NCI-H460 (cell line): Measurements from ENCODE around the gene SLC17A2. TPM values are rescaled to one million over a fixed set of nuclear protein-coding genes. Genes with fewer than 3 reads are reported as not detected.
"Not testable (repeated sequence)": the region's sequence is repeated elsewhere in the genome, so short reads cannot be mapped to it uniquely, and the experiment has no call there.

ENCODE experiments used
- DNase-seq: peaks from one replicate; pipeline ENCODE4 v3.0.0-alpha.2; 2016; ENCODE audit warnings: low read depth; ENCODE audit errors: extremely low read depth
- total RNA-seq: library from RNA; depleted of rRNA; stranded (reverse); fragments of >200 nt; shearing (Covaris generic); gene quantifications from 2 replicates; pipeline ENCODE4 v1.2.3, GENCODE V29; 2014

Gene SLC17A2
- total RNA-seq, 1 experiment from 2014 or later: not detected

DNA sequence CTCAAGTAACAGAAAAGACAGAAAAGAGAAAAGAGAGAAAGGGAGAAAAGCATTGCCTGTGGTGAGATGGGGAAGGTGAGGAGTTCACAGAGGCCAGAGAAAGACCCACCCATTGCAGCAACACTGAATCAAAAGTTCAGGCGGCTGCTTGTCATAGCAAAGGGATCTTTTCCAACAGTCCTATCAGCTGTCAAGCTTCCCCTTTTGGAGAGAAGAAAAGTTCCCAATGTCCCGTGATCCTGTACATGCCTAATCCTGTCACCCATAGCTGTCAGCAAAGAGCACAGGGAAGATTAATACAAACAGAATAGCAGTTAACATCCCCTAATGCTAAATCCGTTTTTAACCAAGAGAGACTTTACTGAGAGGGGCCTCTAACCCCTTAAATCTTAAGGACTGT is 23.2 kb upstream of the SLC17A2 start:
- DNase-seq: no peak

DNA sequence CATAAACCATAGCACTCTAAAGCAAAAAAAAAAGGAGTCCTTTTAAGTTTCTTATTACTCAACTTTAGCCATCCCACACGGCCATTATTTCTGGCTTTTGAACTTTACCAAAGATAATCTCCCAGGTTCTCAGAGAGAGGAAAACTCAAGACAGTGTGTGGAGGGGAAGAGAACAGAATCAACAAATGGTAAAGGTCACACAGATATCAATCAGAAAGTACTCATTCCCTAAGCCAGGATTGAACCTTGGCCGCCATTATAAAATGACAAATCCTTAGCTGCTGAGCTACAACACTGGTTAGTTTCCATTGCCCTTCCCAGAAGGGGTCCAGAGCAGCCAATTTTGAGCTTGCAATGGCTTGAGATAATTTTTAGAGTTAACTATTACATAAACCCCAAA is 22.0 kb upstream of the SLC17A2 start:
- DNase-seq: no peak

DNA sequence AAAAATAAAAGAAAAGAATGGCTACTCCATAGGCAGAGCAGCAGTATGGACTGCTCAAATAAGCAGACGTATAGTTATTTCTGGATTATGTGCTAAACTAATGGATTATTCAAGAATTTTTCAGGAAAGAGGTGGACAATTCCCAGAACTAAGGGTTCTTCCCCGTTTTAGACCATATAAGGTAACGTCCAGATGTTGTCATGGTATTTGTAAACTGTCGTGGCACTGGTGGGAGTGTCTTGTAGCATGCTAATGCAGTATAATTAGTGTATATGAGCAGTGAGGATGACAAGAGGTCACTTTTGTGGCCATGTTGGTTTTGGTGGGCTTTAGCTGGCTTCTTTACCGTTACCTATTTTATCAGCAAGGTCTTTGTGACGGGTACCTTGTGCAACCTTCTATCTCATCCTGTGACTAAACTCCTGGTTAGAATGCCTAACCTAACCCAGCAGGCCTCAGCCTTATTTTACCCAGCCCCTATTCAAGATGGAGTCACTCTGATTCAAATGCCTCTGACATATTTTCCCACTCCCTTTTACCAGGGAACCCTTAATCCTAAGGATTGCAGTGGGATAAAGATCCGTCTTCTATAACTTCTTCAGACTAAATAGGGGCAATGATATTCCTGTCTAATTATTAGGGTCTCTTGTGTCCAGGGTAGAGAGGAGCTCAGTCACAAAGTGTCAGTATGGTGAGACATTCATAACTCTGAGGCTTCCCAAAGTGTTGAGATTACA is 21.0 kb upstream of the SLC17A2 start:
- no peak for DNase-seq

DNA sequence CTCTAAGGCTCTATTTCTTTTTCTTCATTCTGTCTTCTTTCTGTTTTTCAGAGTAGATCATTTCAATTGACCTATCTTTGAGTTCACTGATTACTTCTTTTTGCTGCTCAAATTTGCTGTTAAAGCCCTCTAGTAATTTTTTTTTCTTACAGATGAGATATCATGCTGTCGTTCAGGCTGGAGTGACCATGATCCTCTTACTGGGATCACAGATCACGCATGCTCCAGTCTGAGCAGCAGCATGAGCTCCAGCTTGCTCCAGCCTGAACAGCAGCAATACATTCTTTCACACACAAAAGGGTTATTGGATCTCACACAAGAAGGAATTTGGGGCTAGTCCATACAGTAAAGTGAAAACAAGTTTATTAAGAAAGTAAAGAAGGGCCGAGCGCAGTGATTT is 19.8 kb upstream of the SLC17A2 start:
- DNase-seq: no peak

DNA sequence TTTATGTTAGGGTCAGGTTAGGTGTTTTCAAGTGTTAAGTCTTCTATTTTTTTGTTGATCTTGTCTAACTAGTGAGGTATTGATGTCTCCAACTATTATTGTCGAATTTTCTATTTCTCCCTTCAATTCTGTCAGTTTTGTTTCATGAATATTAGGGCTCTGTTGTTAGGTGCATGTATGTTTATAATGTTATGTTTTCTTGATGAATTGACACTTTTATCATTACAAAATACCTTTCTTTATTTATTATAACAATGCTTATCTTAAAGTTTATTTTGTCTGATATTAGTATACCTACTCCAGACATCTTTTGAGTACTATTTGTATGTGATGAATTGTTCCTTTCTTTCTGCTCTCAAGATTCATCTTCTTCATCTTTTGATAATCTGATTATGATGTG is 19.2 kb upstream of the SLC17A2 start:
- no peak for DNase-seq

DNA sequence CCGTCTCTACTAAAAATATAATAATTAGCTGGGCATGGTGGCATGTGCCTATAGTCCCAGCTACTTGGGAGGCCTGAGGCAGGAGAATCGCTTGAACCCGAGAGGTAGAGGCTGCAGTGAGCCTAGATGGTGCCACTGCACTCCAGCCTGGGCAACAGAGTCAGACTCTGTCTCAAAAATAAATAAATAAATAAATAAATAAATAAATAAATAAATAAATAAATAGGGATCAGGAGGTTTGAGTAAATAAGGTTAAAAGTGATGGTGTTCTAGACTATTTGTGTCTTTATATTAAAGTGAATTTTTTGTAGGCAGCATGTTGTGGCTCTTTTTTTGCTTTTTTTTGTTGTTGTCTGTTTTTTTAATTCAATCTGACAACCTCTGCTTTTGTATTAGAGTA is 17.0 kb upstream of the SLC17A2 start:
- DNase-seq: not testable (repeated sequence)

DNA sequence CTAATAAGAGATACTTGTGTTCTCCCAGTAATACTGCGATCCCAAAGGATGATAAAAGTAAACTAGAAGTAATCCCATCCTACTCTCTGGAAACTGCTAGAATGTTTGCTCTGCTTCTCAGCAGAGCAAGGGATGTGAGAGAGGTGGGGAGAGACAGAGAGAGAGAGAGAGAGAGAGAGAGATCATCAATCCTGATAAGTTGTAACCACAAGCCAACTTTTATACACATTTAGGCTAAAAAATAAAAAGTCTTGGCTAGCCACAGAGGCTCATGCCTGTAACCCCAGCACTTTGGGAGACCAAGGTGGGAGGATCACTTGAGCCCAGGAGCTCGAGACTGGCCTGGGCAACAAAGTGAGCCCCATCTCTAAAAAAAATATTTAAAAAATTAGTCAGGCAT is 16.1 kb upstream of the SLC17A2 start:
- no peak for DNase-seq

DNA sequence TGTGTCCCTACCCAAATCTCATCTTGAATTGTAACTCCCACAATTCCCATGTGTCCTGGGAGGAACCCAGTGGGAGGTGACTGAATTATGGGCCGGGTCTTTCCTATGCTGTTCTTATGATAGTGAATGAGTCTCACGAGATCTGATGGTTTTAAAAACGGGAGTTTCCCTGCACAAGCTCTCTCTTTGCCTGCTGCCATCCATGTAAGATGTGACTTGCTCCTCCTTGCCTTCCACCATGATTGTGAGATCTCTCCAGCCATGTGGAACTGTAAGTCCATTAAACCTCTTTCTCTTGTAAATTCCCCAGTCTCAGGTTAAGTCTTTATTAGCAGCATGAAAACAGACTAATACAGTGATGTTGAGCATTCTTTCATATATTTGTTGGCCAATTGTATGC is 15.2 kb upstream of the SLC17A2 start:
- not testable (repeated sequence) for DNase-seq

DNA sequence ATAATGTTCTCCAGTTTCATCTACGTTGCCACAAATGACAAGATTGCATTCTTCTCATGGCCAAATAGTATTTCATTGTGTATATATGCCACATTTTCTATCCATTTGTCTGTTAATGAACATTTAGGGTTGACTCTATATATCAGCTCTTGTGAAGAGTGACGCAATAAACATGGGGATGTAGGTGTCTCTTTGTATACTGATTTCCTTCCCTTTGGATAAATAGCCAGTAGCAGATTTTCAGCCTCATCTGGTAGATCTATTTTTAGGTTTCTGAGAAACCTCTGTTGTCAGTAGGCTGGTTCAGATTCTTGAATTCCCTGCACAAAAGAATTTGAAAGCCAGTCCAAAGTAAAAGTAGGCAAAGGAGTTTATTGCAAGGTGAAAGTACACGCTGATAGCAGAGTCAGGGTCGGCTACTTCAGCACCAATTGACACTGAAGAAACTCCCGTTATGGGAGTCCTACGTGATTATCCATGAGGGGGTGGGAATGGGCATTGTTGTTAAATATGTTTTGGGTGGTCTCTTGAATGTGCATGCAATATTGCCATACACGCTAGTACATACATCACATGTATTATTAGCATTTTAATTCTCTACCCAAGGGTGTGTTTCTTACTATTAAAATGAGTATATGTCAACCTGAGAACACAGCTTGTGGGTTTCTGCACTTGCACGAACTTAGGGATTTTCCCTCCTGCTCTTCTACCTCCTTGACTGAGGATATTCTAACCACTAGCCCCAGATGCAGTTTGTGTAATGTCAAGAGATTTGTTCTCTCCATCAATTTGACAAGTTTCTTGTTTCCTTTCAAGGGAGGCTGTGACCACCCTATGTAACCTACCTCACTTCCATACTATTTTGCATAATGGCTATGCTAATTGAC is 14.4 kb upstream of the SLC17A2 start:
- no peak for DNase-seq

DNA sequence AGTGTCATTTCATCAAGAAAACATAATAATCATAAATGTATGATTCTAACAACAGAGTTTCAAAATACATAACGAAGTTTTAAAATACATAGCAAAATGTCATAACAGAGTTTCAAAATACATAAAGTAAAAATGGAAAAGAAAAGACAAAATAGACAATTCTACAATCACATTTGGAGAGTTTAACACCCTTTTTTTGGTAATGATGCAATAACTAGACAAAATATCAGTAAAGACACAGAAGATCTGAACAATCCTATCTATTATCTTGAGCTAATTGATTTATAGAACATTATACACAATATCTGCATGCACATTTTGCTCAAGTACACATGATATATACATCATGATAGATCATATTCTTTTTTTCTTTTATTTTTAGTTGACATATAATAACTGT is 13.4 kb upstream of the SLC17A2 start:
- DNase-seq: no peak

DNA sequence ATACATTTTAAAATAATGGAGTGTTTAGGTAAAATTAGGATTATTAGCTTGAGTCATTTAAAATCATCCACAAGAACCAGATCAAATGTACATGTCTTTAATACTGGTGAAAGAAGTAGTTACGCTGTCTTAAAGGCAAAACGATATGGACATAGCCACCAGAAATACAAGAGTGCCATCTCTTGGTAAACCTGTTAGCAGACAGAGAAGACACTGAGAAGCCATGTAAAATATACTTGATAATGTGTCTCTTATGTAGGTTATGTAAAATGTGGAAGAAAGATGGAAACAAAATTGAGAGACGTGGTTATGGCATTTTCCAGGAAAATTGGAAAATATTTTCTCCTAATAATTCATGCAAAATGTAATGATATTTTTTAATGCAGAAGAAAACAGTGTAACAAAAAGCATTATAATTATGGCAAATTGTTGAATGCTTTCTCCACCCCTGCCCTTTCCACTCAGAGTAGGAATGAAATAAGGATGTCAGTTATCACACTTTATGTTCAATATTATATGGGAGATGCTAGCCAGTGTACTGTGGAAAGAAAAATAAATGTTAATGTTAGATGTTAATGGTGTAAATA is 12.2 kb upstream of the SLC17A2 start:
- DNase-seq: peak; percentile 45

DNA sequence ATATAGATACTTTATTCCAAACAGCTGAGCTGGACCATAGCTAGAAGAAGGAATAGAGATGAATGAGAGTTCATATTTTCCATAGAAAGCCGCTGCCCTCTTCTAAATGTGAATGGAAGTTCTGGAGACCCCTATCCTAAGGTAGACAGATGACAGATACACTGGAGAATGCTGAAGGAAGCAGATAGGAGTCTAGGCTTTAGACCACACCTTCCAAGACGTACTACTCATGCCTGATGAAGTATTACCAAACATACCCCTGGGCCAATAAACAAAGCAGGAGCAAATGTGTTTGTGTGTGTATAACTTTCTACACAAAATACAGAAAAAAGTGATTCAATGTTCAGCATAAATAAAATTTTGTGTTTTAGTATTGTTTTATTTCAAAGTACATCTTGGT is 9.1 kb upstream of the SLC17A2 start:
- no peak for DNase-seq

DNA sequence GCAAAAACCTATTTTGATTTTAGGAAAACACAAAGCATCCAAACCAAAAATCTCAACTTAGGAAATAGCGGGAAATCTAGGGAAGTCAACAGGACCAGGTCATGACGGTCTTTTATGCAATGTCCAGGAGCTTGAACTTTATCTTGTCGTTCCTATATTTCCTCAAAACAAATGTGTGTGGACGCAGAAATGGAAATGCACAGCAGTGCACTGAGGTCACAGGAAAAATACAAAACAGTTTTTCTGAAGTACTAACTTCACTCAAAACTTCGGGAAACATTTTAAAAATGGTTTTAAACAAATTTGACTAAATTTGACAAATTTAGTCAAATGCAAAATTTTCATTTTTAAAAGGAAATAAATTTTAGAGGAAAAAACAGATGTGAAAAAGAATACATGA is 5.5 kb upstream of the SLC17A2 start:
- DNase-seq: no peak

DNA sequence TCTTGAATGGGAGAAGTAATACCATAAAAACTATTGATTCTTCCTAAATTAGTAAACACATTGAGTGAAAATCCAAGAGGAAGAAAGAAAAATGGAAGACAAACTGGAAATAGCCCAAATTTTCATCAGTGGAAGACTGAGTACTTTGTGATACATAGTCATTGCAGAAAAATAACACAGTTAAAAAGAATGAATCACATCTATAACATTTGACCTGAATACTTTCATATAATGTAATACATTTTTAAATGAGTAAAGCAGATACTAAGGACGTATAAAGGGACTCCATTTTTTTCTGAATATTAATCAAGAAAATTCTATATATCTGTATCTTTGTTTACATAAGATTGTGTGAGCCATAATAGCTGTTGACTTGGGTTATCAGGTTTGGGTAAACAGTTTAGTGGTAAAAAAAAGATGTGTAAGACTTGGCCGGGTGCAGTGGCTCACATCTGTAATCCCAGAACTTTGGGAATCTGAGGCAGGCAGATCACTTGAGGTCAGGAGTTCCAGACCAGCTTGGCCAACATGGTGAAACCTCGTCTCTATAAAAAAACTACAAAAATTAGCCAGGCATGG is 4.3 kb upstream of the SLC17A2 start:
- DNase-seq: no peak

DNA sequence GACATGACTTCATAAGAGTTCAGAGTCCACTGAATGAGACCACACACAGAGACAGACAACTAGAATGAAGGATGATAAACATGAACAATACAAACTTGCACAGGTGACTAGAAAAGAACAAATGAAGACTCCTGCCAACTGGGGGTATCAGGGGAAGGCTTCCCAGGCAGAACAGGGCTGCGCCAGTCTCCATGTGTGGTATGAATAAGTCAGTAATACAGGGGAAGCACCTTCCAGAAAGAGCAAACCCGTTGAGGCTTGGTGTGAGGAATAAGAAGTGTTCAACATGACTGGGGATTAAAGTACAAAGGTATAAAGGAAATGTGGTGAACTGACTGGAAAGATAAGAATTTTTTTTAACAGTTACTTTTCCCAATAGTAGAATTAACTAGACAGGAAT is 3.7 kb upstream of the SLC17A2 start:
- no peak for DNase-seq

DNA sequence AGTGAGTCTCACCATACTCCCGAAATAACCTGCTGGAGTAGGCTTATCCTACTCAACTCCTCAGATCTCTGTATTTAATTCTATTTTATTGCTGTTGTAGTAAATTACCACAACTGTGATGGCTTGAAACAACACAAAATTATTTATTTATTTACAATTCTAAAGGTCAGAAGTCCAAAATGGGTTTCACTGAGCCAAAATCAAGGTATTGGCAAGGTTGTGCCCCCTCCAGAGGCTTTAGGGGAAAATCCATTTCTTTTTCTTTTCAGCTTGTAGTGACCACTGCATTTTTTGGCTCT is 869 bp upstream of the SLC17A2 start:
- DNase-seq: no peak

DNA sequence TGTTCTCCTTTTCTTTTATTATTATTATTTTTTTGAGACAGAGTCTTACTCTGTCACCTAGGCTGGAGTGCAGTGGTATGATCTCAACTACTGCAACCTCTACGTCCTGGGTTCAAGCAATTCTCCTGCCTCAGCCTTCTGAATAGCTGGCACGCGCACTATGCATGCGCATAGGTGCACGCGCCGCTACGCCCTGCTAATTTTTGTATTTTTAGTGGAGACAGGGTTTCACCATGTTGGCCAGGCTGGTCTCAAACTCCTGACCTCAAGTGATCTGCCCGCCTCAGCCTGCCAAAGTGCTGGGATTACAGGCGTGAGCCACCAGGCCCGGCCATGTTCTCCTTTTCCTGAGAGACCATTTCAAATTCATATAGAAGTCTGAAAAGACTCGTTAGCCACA is 706 bp downstream of the SLC17A2 start:
- not testable (repeated sequence) for DNase-seq

DNA sequence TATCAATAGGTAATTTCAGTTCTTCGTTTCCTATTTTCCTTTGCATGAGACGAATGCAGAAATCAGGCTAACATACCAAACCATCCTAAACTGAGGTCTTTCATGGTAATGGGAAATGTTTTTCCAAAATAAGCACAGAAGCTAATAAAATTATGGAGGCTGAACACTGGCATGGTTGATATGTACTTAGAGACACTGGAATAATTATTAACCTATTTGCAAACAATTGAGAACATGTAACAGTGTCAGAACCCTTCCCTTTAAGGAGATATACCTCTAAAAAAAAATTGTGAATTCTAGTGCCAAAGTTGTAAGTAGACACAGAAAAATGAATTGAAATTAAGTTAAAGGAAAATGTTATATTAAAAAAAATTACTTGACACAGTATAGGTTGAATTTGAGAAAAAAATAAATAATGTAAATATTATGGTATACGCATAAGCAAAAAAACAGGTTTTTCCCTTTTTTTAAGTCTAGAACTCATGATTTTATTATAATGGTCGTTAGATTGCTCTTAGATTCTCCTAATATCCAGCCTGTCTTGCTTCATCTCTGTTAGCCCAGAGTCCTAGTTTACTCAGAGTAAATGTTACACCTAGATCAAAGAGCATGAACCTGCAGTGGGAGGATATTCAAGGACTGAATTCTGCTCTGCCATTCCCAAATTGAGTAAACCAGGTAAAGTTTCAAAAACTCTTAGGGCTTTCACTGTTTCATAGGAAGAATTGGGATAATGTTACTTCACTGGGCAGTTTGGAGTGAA is 1.7 kb downstream of the SLC17A2 start:
- no peak for DNase-seq

DNA sequence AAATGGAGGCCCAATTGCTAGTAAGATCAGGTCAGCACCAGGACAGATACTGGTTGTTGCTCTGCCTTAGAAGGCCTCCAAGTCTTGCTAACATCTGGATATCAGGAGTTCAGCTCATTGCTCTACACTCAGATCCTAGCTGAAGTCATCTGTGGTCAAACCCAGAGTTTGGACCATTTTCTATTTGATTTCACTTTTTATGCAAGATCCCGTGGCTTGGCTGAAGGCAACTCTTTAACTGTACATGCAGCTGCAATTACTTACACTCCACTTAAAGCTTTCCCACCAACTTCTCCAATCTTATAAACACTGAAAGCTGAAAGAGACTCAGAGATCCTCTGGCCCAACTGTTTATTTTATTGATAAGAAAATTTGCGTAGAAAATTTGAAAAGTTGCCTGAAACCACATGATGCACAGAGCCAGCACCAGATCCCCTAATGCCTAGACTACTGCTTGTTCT is 2.7 kb downstream of the SLC17A2 start:
- DNase-seq: no peak

DNA sequence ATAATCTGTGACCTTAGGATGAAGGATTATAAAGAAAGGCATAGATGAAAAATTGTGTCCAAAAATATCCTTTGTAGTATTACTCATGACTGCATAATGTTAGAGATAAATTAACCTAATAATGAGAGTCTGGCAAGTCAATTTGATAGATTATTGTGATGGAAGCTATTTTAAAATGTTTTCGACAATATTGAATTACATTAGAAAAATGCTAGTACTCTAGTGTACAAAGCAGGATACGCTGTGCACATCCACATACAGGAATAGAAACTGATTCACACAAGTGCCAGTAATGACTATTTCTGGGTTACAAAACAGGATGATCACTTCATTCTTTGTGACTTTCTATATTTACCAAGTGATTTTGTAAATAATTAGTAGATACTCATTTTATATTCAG is 3.3 kb downstream of the SLC17A2 start:
- DNase-seq: no peak

DNA sequence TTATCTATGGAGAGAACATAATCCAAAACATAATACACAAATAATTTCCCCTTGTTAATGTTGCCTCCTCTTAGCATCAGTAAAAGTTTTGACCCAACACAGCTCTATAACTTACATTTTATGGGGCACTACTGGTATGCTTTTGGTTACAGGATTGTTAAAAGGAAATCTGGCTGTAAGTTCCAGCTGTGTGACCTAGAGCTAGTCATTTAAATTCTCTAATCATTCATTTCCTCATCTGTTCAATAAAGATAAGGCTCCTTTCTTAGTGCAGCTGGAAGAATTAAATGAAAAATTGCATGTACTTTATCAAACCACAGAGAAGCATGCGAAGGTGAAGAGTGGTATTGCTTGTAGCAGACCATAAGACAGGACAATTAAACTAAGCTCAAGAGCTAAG is 4.6 kb downstream of the SLC17A2 start:
- no peak for DNase-seq
